ENCODE measurements around the gene MTHFR.

DNA sequence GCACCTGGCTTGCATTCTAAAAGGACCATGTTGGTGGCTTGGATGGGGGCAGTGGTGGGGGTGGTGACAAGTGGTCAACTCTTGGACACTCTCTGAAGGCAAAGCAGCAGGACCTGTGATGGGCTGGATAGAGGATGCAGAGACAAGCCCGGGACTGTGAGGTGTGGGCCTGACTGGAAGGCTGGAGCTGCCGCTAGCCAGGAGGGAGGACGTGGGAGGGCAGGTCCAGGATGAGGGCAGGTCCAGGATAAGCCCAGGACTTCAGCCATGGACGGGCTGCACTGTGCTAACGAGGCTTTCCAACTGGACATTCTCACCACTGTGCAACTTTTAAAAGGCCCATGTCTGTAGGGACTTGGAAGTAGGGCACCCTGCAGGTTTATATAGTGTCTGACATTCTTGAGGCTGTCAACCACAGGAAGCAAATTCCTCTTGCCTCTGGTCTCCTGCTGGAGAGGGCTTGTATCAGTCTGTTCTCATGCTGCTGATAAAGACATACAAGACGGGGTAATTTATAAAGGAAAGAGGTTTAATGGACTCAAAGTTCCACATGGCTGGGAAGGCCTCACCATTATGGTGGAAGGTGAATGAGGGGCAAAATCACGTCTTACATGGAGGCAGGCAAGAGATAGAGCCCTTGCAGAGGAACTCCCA lies 52.1 kb downstream of the MTHFR start:
- TF ChIP-seq, protein P1, sequence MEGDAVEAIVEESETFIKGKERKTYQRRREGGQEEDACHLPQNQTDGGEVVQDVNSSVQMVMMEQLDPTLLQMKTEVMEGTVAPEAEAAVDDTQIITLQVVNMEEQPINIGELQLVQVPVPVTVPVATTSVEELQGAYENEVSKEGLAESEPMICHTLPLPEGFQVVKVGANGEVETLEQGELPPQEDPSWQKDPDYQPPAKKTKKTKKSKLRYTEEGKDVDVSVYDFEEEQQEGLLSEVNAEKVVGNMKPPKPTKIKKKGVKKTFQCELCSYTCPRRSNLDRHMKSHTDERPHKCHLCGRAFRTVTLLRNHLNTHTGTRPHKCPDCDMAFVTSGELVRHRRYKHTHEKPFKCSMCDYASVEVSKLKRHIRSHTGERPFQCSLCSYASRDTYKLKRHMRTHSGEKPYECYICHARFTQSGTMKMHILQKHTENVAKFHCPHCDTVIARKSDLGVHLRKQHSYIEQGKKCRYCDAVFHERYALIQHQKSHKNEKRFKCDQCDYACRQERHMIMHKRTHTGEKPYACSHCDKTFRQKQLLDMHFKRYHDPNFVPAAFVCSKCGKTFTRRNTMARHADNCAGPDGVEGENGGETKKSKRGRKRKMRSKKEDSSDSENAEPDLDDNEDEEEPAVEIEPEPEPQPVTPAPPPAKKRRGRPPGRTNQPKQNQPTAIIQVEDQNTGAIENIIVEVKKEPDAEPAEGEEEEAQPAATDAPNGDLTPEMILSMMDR (IDR thresholded peaks at IDR 0.05; ENCODE audit: insufficient read depth, low read depth, low read length): no peak
- TF ChIP-seq EZH2 (IDR thresholded peaks at IDR 0.05; ENCODE audit: insufficient read depth, low read length): no peak

Measured in astrocyte (in vitro differentiated cells and primary cell).